ENCODE data around the gene CHST8.
"Not testable (repeated sequence)": the region's sequence is repeated elsewhere in the genome, so short reads cannot be mapped to it uniquely, and the experiment has no call there.

Gene CHST8, protein sequence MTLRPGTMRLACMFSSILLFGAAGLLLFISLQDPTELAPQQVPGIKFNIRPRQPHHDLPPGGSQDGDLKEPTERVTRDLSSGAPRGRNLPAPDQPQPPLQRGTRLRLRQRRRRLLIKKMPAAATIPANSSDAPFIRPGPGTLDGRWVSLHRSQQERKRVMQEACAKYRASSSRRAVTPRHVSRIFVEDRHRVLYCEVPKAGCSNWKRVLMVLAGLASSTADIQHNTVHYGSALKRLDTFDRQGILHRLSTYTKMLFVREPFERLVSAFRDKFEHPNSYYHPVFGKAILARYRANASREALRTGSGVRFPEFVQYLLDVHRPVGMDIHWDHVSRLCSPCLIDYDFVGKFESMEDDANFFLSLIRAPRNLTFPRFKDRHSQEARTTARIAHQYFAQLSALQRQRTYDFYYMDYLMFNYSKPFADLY

DNA sequence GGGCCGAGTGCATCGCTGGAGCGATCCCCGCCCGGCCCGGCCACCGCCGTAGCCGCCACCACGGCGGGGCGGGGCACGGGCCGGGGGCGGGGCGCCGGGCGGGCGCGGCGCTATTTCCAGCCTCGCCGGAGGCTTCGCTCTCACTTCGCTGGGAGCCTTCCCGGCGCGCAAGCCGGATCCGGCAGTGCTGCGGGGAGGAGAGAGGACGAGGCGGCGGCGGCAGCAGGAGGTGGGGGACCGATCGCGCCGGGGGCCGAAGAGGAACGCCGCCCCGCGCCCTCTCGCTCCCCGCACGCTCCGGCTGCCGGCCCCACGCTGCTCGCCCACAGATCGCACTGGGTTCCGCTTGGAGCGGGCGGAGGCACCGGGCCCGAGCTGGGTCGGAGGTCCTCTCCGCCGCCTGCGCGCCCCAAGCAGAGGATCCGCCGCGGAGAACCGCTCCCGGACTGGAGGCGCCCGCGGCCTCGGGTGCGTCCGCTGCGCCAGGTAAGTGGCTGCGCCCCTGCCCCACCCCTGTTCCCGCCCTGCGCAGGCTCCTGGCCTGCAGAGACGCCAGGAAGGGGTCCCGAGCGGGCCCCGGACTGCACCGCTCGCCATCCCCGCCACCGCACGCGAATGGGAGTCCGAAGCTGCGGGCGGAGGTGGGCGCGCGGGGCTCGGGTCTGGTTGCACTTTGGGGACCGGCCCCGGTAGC lies at the start of gene CHST8:
Gene CHST8 (plus strand): TSS at position 143 of the 694 bp plus-strand sequence. CDS start 67,309 bp downstream, outside the sequence.
- no peak for DNase-seq

GRCh38 chr19:33572929-33573328 lies 48.8 kb upstream of the CHST8 start:
- no peak for DNase-seq

DNA sequence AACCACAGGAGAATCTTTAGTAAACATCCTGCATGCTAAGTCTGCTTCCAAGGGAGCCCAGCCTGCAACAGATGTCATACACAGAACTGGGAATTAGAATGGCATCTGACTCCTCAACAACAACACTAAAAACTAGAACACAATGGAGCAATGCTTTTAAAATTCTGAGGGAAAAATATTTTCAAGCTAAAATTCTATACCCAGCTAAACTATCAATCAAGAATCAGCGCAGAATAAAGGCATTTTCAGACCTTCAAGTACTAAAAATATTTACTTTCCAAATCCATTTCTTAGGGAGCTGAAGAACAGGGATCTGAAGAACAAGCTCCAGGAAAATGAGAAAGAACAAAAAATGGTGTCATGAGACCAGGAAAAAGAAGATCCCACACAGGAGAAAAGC lies 46.9 kb upstream of the CHST8 start:
- no peak for DNase-seq

GRCh38 chr19:33578697-33579096 lies 43.1 kb upstream of the CHST8 start:
- no peak for DNase-seq

DNA sequence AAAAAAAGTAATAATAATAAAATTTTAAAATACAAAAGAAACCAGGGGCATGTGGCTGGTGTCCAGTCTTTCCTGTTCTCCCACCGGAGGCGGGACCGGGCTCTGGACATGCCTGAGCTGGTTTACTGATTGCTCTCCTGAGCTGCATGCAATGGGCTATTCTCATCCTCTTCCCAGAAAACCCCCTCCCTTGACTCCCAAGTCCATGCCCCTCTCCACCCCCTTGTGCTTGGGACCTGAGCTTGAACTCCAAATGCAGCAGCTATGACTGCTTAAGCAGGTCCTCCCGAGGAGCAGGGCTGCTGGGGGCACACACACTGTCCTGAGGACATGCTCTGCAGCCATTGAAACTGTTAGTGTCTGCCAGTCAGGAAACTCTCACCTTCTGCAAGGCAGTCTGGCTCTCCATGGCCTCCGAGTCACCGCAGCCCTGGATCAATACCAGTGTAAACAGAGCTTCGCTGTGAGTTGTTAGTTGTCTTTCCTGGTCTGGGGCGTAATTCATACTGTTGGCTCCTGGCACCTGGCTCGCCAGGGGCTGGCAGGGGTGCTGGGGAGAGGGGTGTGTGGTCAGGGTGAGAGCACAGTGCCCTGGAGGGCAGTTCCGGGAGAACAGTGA lies 41.6 kb upstream of the CHST8 start:
- no peak for DNase-seq

DNA sequence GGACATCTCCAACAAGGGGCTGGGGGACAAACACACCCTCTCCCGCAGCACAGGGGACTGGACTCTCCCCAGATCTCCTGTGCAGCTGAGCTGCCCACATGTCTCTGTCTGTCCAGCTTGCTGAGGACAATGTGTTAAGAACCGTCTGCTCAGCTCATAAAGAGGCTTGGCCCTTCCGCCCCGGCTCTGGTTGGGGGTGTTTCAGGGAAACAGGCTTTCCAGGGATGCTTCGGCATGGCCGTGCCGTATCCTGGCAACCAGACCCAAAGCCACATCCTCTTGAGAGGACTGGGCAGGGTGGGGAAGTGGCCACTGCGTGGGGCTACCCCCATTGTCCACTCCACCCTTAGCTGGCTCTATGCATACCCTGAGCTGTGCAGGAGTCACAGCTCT lies 41.1 kb upstream of the CHST8 start:
- DNase-seq: no peak

- DNase-seq: no peak
Measured at GRCh38 chr19:33582914-33583313, 38.8 kb upstream of the CHST8 start.

DNA sequence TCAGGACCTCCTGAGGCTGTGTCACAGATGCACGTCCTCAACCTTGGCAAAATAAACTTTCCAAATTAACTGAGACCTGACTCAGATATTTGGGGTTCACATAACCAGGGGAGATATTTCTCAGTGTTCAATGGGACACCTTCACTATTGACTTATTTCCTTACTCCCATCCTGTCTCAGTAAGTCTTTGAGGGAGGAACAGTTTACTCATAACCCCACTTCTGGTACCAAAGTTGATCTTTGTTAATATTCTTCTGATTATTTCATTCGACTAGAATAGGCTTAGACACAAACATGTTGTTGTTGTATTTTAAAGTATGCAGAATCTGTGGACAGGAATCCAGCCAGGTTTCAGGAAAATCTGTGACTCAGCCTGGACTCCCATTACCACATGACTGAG lies 34.6 kb upstream of the CHST8 start:
- DNase-seq: no peak

DNA sequence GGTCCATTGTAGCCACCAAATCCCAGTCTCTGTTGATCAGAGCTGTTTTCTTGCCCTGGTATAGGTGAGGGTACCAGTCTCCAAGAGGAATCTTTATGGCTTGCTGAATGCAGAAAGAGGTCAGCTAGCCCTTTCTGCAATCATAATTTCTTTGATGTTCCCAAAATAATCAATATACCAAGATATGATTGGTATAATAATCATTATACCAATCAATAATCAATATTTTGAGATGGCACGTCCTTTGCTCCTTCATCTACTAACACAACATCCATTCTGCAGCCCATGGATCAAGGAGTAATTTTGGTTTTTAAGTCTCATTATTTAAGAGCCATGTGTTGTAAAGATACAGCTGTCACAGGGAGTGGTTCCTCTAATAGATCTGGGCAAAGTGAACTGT lies 31.5 kb upstream of the CHST8 start:
- DNase-seq: no peak

GRCh38 chr19:33595783-33596182 lies 26.0 kb upstream of the CHST8 start:
- DNase-seq: no peak

GRCh38 chr19:33601583-33601982 lies 20.2 kb upstream of the CHST8 start:
- no peak for DNase-seq

DNA sequence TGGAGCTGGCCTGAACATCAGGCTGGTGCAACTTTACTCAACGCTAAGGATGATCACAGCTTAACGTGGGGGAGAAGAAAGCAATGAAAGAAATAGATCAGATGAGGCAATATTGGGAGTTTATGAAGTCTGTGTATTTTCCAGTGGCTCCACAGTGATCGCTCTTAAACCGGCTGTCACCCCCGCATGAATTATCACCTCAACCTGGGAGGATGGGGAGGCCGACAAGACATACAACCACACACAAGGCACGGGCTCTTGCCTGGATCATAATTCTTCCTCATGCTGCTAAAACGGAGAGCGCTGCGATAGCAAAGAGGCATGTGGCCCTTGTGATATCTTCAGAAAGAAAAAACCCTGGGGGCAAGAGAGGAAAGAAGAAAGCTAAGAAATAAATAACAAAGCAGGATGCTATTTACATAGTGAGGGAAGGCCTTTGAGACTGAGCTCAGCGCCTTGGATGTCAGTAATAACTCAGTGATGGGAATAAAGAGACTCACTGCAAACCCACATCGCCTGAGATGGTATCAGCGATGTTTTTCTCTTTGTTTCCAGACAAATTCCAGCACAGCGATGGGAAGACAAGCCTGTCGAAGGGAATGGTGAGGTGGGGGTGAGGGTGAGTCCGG lies 19.1 kb upstream of the CHST8 start:
- DNase-seq: no peak

DNA sequence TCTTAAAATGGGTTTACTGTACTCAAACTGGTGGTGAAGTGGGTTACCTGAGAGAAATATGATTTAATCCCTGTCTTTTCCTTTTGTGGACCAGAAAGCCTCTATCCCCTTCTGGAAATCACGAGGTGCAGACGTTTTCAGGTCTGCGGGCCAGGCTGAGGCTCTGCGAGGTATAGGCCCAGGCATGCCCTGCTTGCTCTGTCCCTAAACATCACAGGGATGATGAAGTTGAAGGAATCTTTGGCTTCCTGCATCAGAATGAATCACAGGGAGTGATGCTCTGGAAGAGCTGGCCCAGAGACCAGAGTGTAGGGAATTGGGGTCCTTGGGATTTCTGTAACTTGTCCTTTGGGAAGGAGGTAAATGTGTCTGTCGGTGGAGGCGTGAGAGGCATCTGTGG lies 18.4 kb upstream of the CHST8 start:
- DNase-seq: no peak

GRCh38 chr19:33604651-33605050 lies 17.1 kb upstream of the CHST8 start:
- no peak for DNase-seq

- DNase-seq: not testable (repeated sequence)
Measured at GRCh38 chr19:33605803-33606295, 15.9 kb upstream of the CHST8 start.

DNA sequence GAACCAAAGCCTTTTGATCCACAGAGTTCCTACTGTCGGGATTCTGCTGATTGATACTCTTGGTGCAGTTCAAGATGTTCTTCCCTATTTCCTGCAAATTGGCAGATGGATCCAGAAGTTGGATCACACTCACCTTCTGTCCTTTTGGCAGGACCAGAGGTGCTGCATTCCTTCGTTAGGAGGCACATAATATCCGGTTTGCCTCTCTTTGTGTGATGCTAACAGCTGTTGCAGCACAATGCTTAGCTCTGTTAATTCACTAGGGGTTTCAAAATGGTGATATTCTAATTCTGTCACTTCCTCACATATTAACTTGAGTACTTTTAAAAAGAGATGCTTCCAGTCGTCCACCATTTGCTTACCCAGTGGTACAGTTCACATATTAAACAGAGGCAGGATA lies 15.2 kb upstream of the CHST8 start:
- no peak for DNase-seq

- DNase-seq: no peak
Measured at GRCh38 chr19:33609353-33609752, 12.4 kb upstream of the CHST8 start.

DNA sequence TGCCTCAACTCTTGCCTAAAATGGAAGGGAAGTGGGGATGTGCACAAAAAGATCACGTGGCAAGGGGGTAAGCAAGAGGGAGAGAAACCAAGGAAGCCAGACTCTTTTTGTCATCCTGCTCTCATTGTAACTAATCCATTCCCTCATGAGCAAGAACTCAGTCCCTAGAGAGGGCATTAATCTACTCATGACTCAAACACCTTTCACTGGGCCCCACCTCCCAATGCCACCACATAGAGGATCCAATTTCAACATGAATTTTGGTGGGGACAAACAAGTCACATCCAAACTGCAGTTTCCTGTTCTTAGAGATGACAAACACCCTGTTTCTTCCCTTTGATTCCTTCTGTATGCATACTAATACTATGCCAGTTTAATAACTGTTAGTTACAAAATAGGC lies 11.2 kb upstream of the CHST8 start:
- no peak for DNase-seq

DNA sequence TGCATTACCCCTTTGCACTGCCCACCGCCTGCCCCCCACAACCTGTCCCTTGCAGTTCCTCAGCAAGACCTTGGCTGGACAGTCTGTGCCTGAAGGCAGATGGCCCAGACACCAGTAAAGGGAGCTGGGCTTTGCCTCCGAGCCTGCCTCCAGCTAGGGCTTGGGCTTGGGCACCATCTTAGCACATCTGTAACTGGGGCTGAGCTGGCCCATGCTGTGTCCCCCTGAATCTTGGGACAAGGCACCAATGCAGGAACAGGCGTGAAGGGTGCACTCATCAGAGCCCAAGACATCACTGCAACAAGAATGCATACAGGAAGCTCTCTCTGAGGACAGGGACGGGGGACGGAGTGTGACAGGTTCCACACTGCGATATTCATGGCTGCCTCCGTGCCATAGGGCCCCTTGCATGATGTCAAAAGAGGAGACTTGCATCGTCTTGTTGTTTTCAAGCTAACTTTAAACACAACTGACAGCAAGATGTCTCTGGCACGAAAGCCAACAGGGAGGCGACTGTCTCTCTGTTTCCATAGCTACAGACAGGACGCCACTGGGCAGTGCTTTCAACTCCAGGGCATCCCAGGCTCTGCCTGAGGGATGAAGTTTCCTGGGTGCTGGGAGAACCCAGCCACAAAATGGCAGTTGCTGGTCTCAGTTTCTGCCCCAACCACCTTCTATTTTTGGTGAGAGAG lies 8.7 kb upstream of the CHST8 start:
- no peak for DNase-seq

DNA sequence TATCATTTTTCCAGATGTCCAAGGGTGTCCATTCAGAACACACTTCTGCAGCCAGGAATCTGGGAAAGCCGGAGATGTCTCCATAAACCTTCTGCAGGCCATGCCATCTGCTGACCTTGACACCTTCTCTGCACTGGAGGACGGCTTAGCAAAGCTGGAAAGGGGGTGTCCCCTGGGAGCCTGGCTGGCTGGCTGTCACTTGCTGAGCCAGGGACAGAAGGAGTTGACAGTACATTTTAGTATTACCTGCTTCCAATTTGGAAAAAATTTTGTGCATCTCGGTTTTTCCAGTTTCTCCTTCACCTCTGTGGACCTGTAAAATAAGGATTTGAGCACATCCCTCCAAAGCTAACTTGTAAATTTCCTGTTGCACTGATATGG lies 8.1 kb upstream of the CHST8 start:
- no peak for DNase-seq

GRCh38 chr19:33616346-33616745 lies 5.4 kb upstream of the CHST8 start:
- no peak for DNase-seq

DNA sequence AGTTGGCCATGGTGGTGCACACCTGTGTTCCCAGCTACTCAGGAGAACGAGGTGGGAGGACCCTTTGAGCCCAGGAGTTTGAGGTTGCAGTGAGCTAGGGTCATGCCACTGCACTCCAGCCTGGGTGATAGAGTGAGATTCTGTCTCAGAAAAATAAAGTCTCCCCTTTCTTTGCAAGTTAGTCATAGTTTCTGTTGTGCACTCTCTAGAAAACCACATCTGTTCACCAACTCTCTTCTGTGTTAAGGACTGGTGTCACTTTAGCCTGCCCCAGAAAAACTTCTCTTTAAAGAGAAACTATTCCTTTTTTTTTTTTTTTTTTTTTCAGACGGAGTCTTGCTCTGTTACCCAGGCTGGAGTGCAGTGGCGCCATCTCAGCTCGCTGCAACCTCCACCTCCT lies 4.9 kb upstream of the CHST8 start:
- no peak for DNase-seq

GRCh38 chr19:33618363-33618762 lies 3.4 kb upstream of the CHST8 start:
- not testable (repeated sequence) for DNase-seq

Data from cortex of kidney (tissue), 1 donor.